GM12891 (cell line): Measurements from ENCODE around the gene GLB1L.

ENCODE experiments used
- POLR2A ChIP-seq: IDR thresholded peaks from 2 replicates; pipeline ENCODE4 v1.6.1; 2011; ENCODE audit warnings: low read depth, low read length, control low read depth
- POLR2AphosphoS5 ChIP-seq: IDR thresholded peaks from 2 replicates; pipeline ENCODE4 v1.6.1; 2011; ENCODE audit warnings: low read depth, low read length, control low read depth

- TF ChIP-seq POLR2A (no peak), POLR2AphosphoS5 (no peak)
These were observed 30.5 kb downstream of the GLB1L start for GRCh38 chr2:219214786-219215185.
